OCI-LY7 (cell line): ENCODE data around the gene ADCY9.

Experiments used
- CTCF ChIP-seq: fragments of 200-600 bp; sonication (generic); conservative IDR thresholded peaks from 2 replicates; pipeline ENCODE4 v1.5.1; 2014; ENCODE audit warnings: mild to moderate bottlenecking, antibody characterized with exemption, low read length, moderate library complexity, mixed read lengths
- EZH2phosphoT487 ChIP-seq: fragments of 200-600 bp; sonication (generic); IDR thresholded peaks from 2 replicates; pipeline ENCODE4 v1.6.1; 2018; ENCODE audit warnings: low read depth, borderline replicate concordance, mild to moderate bottlenecking, mixed run types, antibody characterized with exemption, low read length, moderate library complexity, mixed read lengths

GRCh38 chr16:4117250-4117578, 972 bp upstream of the ADCY9 start:
- TF ChIP-seq CTCF (no peak), EZH2phosphoT487 (no peak)
